HG02610 (cell line): Measurements from ENCODE around the gene MPZL2.
"Not testable (repeated sequence)": the region's sequence is repeated elsewhere in the genome, so short reads cannot be mapped to it uniquely, and the experiment has no call there.

Source experiments
- ATAC-seq: cut with Tn5 transposase; IDR thresholded peaks from one replicate; pipeline ENCODE4 v1.9.1; 2021; ENCODE audit warnings: mild to moderate bottlenecking, moderate library complexity; ENCODE audit not compliant: unreplicated experiment

Gene MPZL2

GRCh38 chr11:118263695-118264568 is at the start of gene MPZL2:
MPZL2 (minus strand) TSS chr11:118264297; CDS start chr11:118264153, 144 bp downstream.
- no peak for ATAC-seq

DNA sequence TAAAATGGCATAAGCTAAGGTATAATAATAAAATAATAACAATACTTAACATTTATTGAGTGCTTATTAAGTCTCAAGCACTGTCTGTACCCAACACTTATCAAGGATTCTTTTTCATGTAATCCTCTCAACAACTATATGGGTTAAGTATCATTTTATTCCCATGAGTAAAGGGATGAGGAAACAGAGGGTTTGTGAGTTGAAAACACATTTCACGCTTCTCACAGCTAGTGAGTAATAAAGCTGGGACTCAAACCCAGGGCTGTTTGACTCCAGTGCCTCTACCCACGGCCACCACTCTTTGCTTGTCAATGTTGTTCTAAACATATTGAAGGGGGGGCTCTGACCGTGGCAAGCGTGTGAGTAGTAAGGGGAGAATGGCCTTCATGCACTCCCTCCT is 49.1 kb upstream of the MPZL2 start:
- ATAC-seq: no peak

GRCh38 chr11:118312328-118312727 is 48.2 kb upstream of the MPZL2 start:
- ATAC-seq: no peak

DNA sequence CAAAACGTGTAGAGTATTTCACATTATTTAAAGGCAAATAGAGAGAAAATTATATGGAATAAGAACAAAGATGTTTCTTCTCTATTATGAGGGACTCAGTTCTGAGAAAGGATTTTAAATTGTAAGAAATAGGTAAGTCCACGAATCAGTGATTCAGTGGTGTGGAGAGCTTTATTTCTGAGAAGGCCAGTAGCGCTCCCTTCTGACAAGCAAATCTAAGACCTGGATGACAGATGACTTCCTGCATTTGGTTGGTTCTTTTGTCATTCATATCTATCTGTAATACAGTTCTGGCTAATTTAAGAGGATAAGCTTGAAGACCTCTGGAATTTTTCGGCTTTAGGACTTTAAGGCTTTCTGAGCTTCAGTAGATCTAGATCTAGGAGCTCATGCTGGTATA is 47.4 kb upstream of the MPZL2 start:
- no peak for ATAC-seq

- no peak for ATAC-seq
These were observed 46.8 kb upstream of the MPZL2 start for GRCh38 chr11:118310781-118311485.

DNA sequence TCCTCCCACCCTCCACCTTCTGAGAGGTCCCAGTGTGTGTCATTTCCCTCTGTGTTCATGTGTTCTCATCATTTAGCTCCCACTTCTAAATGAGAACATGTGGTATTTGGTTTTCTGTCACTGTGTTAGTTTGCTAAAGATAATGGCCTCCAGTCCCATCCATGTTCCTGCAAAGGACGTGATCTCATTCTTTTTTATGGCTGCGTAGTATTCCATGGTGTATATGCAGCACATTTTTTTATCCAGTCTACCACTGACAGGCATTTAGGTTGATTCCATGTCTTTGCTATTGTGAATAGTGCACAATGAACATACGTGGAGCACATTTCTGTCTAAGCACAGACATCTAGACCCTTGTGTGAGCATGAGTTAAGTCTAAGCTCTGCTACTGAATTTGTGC is 46.2 kb upstream of the MPZL2 start:
- ATAC-seq: no peak

DNA sequence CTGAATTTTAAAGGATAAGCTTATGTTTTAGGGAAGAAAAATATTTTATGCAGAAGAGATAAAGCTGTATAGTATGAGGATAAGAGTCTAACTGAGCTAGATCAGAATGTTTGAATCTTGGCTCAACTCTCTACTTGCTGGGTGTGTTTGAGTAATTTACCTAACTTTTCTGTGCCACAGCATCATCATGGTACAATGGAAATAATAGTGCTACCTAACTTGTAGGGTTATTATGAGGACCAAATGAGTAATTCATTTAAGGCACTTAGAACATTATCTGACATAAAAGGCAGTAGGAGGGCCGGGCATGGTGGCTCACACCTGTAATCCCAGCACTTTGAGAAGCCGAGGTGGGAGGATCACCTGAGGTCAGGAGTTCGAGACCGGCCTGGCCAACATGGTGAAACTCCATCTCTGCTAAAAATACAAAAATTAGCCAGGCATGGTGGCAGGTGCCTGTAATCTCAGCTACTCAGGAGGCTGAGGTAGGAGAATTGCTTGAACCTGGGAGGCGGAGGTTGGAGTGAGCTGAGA is 45.0 kb upstream of the MPZL2 start:
- ATAC-seq: not testable (repeated sequence)

DNA sequence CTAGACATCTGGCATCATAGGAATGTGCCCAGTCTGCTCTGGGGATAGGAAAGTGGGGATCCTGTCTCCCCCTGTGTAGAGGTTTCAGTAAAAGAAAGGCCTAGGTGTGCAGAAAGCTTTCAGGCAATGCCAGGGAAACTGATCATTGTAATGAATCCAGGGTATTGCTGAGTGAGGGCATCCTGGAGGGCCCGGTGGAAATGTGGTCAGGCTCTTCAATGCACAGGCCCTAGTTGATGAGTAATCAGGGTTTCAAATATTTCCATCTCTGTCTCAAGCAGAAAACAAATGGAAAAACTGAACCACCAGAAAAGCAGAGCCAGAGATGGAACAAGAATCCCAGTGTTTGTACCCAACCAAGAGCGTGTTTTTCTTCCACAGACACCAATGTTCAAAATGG is 42.5 kb upstream of the MPZL2 start:
- ATAC-seq: no peak

GRCh38 chr11:118305726-118306125 is 41.6 kb upstream of the MPZL2 start:
- ATAC-seq: no peak

GRCh38 chr11:118304568-118305248 is 40.6 kb upstream of the MPZL2 start, which contains the start of gene CD3E:
CD3E (plus strand) TSS chr11:118304730; CDS start chr11:118304953, 223 bp downstream.
- ATAC-seq: no peak

DNA sequence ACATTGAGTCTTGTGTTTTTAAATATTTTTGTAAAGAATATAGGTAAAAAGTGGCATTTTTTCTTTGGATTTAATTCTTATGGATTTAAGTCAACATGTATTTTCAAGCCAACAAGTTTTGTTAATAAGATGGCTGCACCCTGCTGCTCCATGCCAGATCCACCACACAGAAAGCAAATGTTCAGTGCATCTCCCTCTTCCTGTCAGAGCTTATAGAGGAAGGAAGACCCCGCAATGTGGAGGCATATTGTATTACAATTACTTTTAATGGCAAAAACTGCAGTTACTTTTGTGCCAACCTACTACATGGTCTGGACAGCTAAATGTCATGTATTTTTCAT is 40.1 kb upstream of the MPZL2 start:
- ATAC-seq: no peak

DNA sequence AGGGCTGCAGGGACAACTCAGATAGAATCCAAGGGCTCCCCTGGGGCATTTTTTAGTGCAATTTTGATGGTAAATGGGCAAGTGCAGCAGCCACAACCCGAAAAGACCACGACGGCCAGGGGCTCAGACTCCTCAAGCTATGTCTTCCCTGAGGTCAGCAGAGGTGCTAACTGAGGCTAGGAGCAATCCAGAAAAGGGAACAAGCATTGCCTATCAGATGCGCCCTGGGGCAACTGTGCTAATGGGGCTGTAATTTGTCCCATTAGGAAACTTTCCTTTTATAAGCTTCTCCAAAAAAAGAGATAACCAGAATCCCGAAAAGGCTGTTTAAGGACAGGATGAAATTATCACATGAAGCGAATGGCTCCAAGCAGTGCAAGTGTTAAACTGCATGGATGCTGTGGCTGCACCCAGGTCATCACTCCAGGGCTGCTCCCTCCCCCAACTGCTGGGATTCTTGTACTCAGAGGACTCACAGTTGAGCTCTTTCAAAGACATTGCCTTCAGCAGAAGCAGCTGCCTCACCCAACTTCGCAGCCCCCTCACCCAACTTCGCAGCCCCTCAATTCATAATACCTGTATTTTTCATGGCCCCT is 37.6 kb upstream of the MPZL2 start:
- ATAC-seq: no peak

- no peak for ATAC-seq
These were observed 31.8 kb upstream of the MPZL2 start for GRCh38 chr11:118295815-118296454.

- ATAC-seq: no peak
These were observed 31.1 kb upstream of the MPZL2 start for GRCh38 chr11:118295199-118295598.

DNA sequence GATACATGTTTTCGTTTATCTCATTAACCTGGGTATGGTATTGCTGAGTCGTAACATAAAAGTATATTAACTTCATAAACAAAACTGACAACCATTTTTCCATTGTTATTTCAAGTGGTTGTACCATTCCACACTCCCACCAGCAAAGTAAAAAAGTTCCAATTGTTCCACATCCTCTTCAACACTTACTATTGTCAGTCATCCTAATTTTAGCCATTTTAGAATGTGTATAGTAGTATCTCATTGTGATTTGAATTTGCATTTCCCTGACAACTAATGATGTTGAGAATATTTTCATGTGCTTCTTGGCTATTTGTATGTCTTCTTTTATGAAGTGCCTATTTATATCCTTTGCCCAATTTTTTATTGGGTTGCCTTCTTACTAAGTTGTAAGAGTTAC is 30.0 kb upstream of the MPZL2 start:
- no peak for ATAC-seq

- no peak for ATAC-seq
These were observed 27.5 kb upstream of the MPZL2 start for GRCh38 chr11:118291477-118292135.

DNA sequence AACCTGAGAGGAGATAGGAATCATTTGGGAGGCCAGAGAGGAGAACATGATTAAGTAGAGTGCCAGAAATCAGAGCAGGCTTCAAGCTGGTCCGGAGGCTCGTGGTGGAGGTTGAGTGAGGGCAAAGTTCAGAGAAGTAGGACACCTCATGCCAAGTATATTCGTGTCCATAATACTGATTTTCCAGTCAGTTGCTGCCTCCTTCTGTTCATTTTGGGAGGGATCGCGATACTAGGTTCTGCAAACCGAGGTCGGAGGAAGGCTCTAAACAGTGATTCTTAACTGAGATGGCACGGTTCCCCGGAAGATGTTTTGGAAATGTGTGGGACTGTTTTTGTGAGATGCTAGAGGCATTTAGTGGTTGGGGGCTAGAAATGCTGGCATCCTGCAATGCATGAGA is 26.8 kb upstream of the MPZL2 start:
- no peak for ATAC-seq

DNA sequence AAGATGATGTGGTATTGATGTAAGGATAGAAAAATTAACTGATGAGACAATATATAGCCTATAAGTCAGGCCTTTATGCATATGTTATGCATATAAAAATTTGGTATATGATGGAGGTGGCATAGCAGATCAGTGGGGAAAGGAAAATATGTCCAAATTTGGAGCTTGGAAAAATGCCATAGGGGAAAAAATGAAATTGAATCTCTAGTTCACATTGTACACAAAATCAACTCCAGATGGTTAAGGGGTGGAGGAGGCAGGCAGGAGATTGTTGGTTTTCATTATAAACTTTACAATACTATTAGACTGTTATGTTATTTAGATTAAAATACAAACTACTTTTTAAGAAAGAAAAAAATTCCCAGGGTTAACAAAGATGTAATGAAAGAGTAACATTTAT is 25.3 kb upstream of the MPZL2 start:
- no peak for ATAC-seq

DNA sequence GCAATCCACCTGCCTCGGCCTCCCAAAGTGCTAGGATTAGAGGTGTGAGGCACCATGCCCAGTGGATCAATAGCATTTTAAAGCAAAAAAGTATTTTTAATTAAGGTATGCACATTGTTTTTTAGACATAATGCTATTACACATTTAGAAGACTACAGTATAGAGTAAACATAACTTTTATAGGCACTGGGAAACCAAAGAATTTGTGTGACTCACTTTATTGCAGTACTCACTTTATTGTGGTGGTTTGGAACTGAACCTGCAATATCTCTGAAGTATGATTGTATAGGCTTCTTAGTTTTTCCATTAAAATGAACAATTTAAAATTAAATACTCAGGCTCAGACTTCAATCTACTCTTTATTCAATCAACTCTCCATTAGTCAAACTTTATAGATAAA is 22.9 kb upstream of the MPZL2 start:
- no peak for ATAC-seq

DNA sequence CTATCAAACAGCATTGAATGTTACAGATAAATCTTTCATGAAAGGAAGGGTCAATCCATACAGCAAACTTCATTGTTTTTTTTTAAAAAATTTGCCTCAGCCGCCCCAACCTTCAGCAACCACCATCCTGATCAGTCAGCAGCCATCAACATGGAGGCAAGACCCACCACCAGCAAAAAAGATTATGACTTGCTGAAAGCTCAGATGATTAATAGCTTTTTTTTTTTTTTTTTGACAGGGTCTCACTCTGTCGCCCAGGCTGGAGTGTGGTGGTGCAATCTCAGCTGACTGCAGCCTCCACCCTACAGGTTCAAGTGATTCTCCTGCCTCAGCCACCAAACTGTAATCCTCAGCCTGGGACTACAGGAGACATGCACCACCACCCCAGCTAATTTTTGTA is 22.4 kb upstream of the MPZL2 start:
- ATAC-seq: no peak
